ENCODE measurements around the gene ITGA1. TPM values are rescaled to one million over a fixed set of nuclear protein-coding genes. Genes with fewer than 3 reads are reported as not detected.

ITGA1 gene
- total RNA-seq, 1 donor from 2014 or later, result 61.1 TPM

- no peak for DNase-seq (ENCODE audit: low read depth in 2 of 2)
Observed at GRCh38 chr5:52771343-52772039, 16.2 kb upstream of the ITGA1 start.

GRCh38 chr5:52772668-52773067, 15.0 kb upstream of the ITGA1 start:
- DNase-seq (ENCODE audit: low read depth in 2 of 2), result no peak

- peak; percentile 33 to 45 for DNase-seq (ENCODE audit: low read depth in 2 of 2)
Observed at GRCh38 chr5:52773342-52773741, 14.4 kb upstream of the ITGA1 start.

GRCh38 chr5:52774005-52774410, 13.7 kb upstream of the ITGA1 start:
- peak in 1 of 2 donors; percentile 47 for DNase-seq (ENCODE audit: low read depth in 2 of 2)

GRCh38 chr5:52776116-52776515, 11.6 kb upstream of the ITGA1 start:
- DNase-seq (ENCODE audit: low read depth in 2 of 2), result no peak

- peak; percentile 58 to 69 for DNase-seq (ENCODE audit: low read depth in 2 of 2)
Observed at GRCh38 chr5:52777186-52777585, 10.5 kb upstream of the ITGA1 start.

- DNase-seq (ENCODE audit: low read depth in 2 of 2), result no peak
Observed at GRCh38 chr5:52778781-52779180, 8.9 kb upstream of the ITGA1 start.

GRCh38 chr5:52779213-52779612, 8.5 kb upstream of the ITGA1 start:
- no peak for DNase-seq (ENCODE audit: low read depth in 2 of 2)

- peak in 1 of 2 donors; percentile 48 for DNase-seq (ENCODE audit: low read depth in 2 of 2)
Observed at GRCh38 chr5:52783226-52783959, 4.3 kb upstream of the ITGA1 start.

GRCh38 chr5:52784737-52785136, 3.0 kb upstream of the ITGA1 start:
- no peak for DNase-seq (ENCODE audit: low read depth in 2 of 2)

GRCh38 chr5:52786391-52786790, 1.3 kb upstream of the ITGA1 start:
- peak in 1 of 2 donors; percentile 46 for DNase-seq (ENCODE audit: low read depth in 2 of 2)

- DNase-seq (ENCODE audit: low read depth in 2 of 2), result no peak
Observed at GRCh38 chr5:52786949-52787599, 642 bp upstream of the ITGA1 start.

- no peak for DNase-seq (ENCODE audit: low read depth in 2 of 2)
Observed at GRCh38 chr5:52788505-52788821, 747 bp downstream of the ITGA1 start.

- no peak for DNase-seq (ENCODE audit: low read depth in 2 of 2)
Observed at GRCh38 chr5:52789378-52789777, 1.7 kb downstream of the ITGA1 start.

- no peak for DNase-seq (ENCODE audit: low read depth in 2 of 2)
Observed at GRCh38 chr5:52789851-52790250, 2.1 kb downstream of the ITGA1 start.

- DNase-seq (ENCODE audit: low read depth in 2 of 2), result no peak
Observed at GRCh38 chr5:52791366-52791765, 3.6 kb downstream of the ITGA1 start.

GRCh38 chr5:52794519-52794918, 6.8 kb downstream of the ITGA1 start:
- no peak for DNase-seq (ENCODE audit: low read depth in 2 of 2)

GRCh38 chr5:52796031-52796430, 8.3 kb downstream of the ITGA1 start:
- DNase-seq (ENCODE audit: low read depth in 2 of 2), result no peak

GRCh38 chr5:52796516-52797103, 8.9 kb downstream of the ITGA1 start:
- DNase-seq (ENCODE audit: low read depth in 2 of 2), result no peak

GRCh38 chr5:52798938-52799337, 11.2 kb downstream of the ITGA1 start:
- no peak for DNase-seq (ENCODE audit: low read depth in 2 of 2)

- peak in 1 of 2 donors; percentile 55 for DNase-seq (ENCODE audit: low read depth in 2 of 2)
Observed at GRCh38 chr5:52799358-52799982, 11.8 kb downstream of the ITGA1 start.

- DNase-seq (ENCODE audit: low read depth in 2 of 2), result peak; percentile 82 to 94
Observed at GRCh38 chr5:52799983-52800393, 12.3 kb downstream of the ITGA1 start.

Data from dermis microvascular lymphatic vessel endothelial cell (primary cell).